ENCODE results near the gene FAM13C.

DNA sequence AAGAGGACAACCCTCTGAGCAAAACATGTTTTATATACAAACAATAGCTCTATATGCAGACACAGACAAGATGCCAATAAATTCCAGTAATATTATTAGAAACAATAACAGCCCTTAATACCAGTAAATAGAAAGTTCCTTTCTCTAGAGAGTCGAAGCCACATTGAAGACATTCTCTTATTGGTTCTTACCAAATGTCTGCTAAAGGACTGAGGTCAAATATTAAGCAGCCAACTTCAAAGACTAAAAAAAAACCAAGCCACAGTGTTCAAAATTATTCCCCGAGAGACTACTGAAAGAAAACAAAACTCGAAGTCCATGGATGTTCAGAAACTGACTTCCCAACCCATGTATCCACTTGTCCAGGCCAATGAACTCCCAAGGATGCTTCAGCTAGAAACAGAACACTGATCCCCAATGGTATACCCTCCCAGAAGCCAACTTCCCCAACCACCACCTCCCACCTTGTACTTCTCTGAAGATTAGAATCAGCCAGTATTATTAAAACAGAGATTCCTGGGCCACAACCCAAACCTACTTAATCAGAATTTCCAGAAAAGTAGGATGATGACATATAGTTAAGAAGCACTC, 51.9 kb downstream of the FAM13C start:
- no peak for TF ChIP-seq CTCF (IDR thresholded peaks at IDR 0.05; ENCODE audit: low read length)
- no peak for TF ChIP-seq EZH2phosphoT487 (IDR thresholded peaks at IDR 0.05; ENCODE audit: low read length)
- TF ChIP-seq EZH2 (optimal IDR thresholded peaks at IDR 0.05; ENCODE audit: low read depth, low read length), result no peak

Measured in MM.1S (cell line).